Neural cell (in vitro differentiated cells): ENCODE data around the gene PRKD1. TPM values are rescaled to one million over a fixed set of nuclear protein-coding genes. Genes with fewer than 3 reads are reported as not detected.

Source experiments
- H2AFZ ChIP-seq: fragments of 200-600, 300-800 bp; sonication (generic), shearing (Covaris generic); 2 replicates; pipeline ENCODE4 v1.6.0; 2014; ENCODE audit warnings: low read depth, mild to moderate bottlenecking, antibody characterized with exemption, low read length, moderate library complexity
- H3F3A ChIP-seq: fragments of 200-600 bp; shearing (Covaris generic); 2 replicates; pipeline ENCODE4 v1.6.1; 2016; ENCODE audit warnings: mild to moderate bottlenecking, moderate library complexity, mixed read lengths, antibody characterized with exemption, low read length; ENCODE audit not compliant: insufficient read depth, poor library complexity, severe bottlenecking
- H3K27ac ChIP-seq: fragments of 200-600, 300-800 bp; sonication (generic), shearing (Covaris generic); 2 replicates; pipeline ENCODE4 v1.5.1; 2014; ENCODE audit warnings: mild to moderate bottlenecking, low read length, moderate library complexity
- H3K27me3 ChIP-seq: fragments of 300-800, 200-600 bp; sonication (generic), shearing (Covaris generic); 2 replicates; pipeline ENCODE4 v1.6.0; 2014; ENCODE audit warnings: mild to moderate bottlenecking, low read depth, low read length, moderate library complexity; ENCODE audit not compliant: insufficient read depth
- H3K36me3 ChIP-seq: fragments of 300-800, 200-600 bp; sonication (generic), shearing (Covaris generic); 2 replicates; pipeline ENCODE4 v1.5.1; 2014; ENCODE audit warnings: mild to moderate bottlenecking, antibody characterized with exemption, low read length, moderate library complexity; ENCODE audit not compliant: insufficient read depth
- H3K4me2 ChIP-seq: fragments of 300-800, 200-600 bp; sonication (generic), shearing (Covaris generic); 2 replicates; pipeline ENCODE4 v1.6.0; 2014; ENCODE audit warnings: mild to moderate bottlenecking, low read length
- H3K4me3 ChIP-seq: fragments of 300-800, 200-600 bp; sonication (generic), shearing (Covaris generic); 2 replicates; pipeline ENCODE4 v1.5.1; 2014; ENCODE audit warnings: mild to moderate bottlenecking, low read length, moderate library complexity
- H3K79me2 ChIP-seq: fragments of 200-600 bp; shearing (Covaris generic); replicated peaks from 2 replicates; pipeline ENCODE4 v1.6.0; 2014; ENCODE audit warnings: mild to moderate bottlenecking, low read length, moderate library complexity; ENCODE audit not compliant: insufficient read depth
- H3K9ac ChIP-seq: fragments of 300-800, 200-600 bp; sonication (generic), shearing (Covaris generic); 2 replicates; pipeline ENCODE4 v1.6.1; 2016; ENCODE audit warnings: mild to moderate bottlenecking, low read length, mixed read lengths
- H3K9me2 ChIP-seq: fragments of 200-600 bp; shearing (Covaris generic); 2 replicates; pipeline ENCODE4 v1.6.1; 2016; ENCODE audit warnings: mild to moderate bottlenecking, low read length, mixed read lengths; ENCODE audit not compliant: insufficient read depth
- H3K9me3 ChIP-seq: fragments of 200-600, 300-800 bp; sonication (generic), shearing (Covaris generic); 2 replicates; pipeline ENCODE4 v1.6.1; 2016; ENCODE audit warnings: mild to moderate bottlenecking, mixed run types, low read length, moderate library complexity, mixed read lengths
- H4K20me1 ChIP-seq: fragments of 200-600 bp; shearing (Covaris generic); 2 replicates; pipeline ENCODE4 v1.6.1; 2016; ENCODE audit warnings: mild to moderate bottlenecking, mixed run types; ENCODE audit not compliant: insufficient read depth
- CTCF ChIP-seq: fragments of 450-650 bp; IDR thresholded peaks from 2 replicates; pipeline ENCODE4 v1.5.1; 2014; ENCODE audit warnings: antibody characterized with exemption, mild to moderate bottlenecking, moderate library complexity; ENCODE audit not compliant: poor library complexity, severe bottlenecking
- EP300 ChIP-seq: fragments of 450-650 bp; conservative IDR thresholded peaks from 2 replicates; pipeline ENCODE4 v1.6.1; 2014; ENCODE audit warnings: antibody characterized with exemption, mild to moderate bottlenecking, moderate library complexity; ENCODE audit not compliant: poor library complexity, severe bottlenecking
- EZH2 ChIP-seq: fragments of 200-600, 300-800 bp; shearing (Covaris generic), sonication (generic); IDR thresholded peaks from 2 replicates; pipeline ENCODE4 v1.6.1; 2014; ENCODE audit warnings: antibody characterized with exemption, low read length, borderline replicate concordance, mild to moderate bottlenecking; ENCODE audit not compliant: insufficient read depth, poor library complexity, severe bottlenecking
- MXI1 ChIP-seq: fragments of 450-650 bp; conservative IDR thresholded peaks from 2 replicates; pipeline ENCODE4 v1.6.1; 2014; ENCODE audit warnings: antibody characterized with exemption, mild to moderate bottlenecking; ENCODE audit not compliant: poor library complexity, severe bottlenecking
- POLR2AphosphoS5 ChIP-seq: IDR thresholded peaks from 2 replicates; pipeline ENCODE4 v1.6.1; 2012
- RAD21 ChIP-seq: fragments of 450-650 bp; conservative IDR thresholded peaks from 2 replicates; pipeline ENCODE4 v1.6.1; 2014; ENCODE audit warnings: antibody characterized with exemption, mild to moderate bottlenecking, moderate library complexity
- REST ChIP-seq: IDR thresholded peaks from 2 replicates; pipeline ENCODE4 v1.6.1; 2012; ENCODE audit warnings: borderline replicate concordance
- SMC3 ChIP-seq: fragments of 450-650 bp; conservative IDR thresholded peaks from 2 replicates; pipeline ENCODE4 v1.6.1; 2014; ENCODE audit warnings: antibody characterized with exemption, mild to moderate bottlenecking, moderate library complexity; ENCODE audit not compliant: poor library complexity
- TAF1 ChIP-seq: IDR thresholded peaks from 2 replicates; pipeline ENCODE4 v1.6.1; 2012; ENCODE audit warnings: low read depth
- polyA plus RNA-seq: library from polyadenylated mRNA; depleted of rRNA; stranded (reverse); fragments of >200 nt; gene quantifications from 2 replicates; pipeline ENCODE4 v1.2.3, GENCODE V29; 2014

The PRKD1 gene
- polyA plus RNA-seq, 1 donor from 2014 or later = 9.6 TPM

DNA sequence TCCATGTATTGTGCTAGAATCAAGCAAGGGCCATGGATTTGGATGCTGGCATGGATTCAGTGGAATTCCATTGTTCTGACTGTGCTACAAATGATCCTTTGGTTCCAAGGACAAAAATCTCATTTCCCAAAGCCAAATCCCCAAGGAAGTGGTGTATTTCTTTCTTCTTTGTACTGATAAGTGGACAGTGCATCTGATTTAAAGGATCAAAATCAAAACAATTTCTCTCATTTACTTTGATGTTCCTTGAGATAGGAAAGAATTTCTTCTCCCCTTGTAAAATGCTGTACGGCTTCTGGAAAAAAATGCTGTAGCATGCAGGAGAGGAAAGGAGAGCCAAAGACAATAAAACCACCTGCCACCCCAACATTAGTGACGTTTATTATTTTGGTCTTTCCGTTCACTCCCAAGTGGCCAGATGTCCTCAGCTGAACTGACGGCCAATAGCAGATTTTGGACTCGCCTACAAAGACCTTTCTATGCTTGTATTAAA, 185.7 kb downstream of the PRKD1 start:
- H3K4me3 ChIP-seq = no peak overlapping the region
- H3F3A ChIP-seq = no peaks in the 10 kb centered on the region
- no peak overlapping the region for H3K4me2 ChIP-seq
- H3K27ac ChIP-seq = no peak overlapping the region
- H3K27me3 ChIP-seq = no peaks in the 10 kb centered on the region
- no peaks in the 10 kb centered on the region for H3K79me2 ChIP-seq
- no peaks in the 10 kb centered on the region for H3K9me2 ChIP-seq
- no peaks in the 10 kb centered on the region for H4K20me1 ChIP-seq
- no peak overlapping the region for H3K9ac ChIP-seq
- H2AFZ ChIP-seq = no peak overlapping the region
- no peaks in the 10 kb centered on the region for H3K9me3 ChIP-seq
- no peaks in the 10 kb centered on the region for H3K36me3 ChIP-seq
- no peak for TF ChIP-seq SMC3
- no peak for TF ChIP-seq TAF1
- TF ChIP-seq RAD21 = no peak
- TF ChIP-seq EP300 = no peak
- no peak for TF ChIP-seq CTCF
- no peak for TF ChIP-seq EZH2
- no peak for TF ChIP-seq MXI1
- TF ChIP-seq REST = no peak
- no peak for TF ChIP-seq POLR2AphosphoS5

- no peak overlapping the region for H3K27ac ChIP-seq
- H3K4me3 ChIP-seq = no peak overlapping the region
- H3K27me3 ChIP-seq = no peaks in the 10 kb centered on the region
- H4K20me1 ChIP-seq = no peaks in the 10 kb centered on the region
- H2AFZ ChIP-seq = no peak overlapping the region
- no peaks in the 10 kb centered on the region for H3K79me2 ChIP-seq
- no peak overlapping the region for H3K4me2 ChIP-seq
- no peaks in the 10 kb centered on the region for H3K9me2 ChIP-seq
- H3K36me3 ChIP-seq = no peaks in the 10 kb centered on the region
- no peak overlapping the region for H3K9ac ChIP-seq
- no peaks in the 10 kb centered on the region for H3F3A ChIP-seq
- no peaks in the 10 kb centered on the region for H3K9me3 ChIP-seq
- TF ChIP-seq EZH2 (no peak), REST (no peak), MXI1 (no peak), TAF1 (no peak), RAD21 (no peak), CTCF (no peak), SMC3 (no peak), POLR2AphosphoS5 (no peak), EP300 (no peak)
These were observed 187.2 kb downstream of the PRKD1 start for GRCh38 chr14:29740491-29740890.
